HG02884 (cell line): ENCODE results near the gene PPM1G.

Experiments used
- ATAC-seq: cut with Tn5 transposase; IDR thresholded peaks from one replicate; pipeline ENCODE4 v1.9.1; 2021; ENCODE audit warnings: mild to moderate bottlenecking, moderate library complexity; ENCODE audit not compliant: unreplicated experiment

PPM1G gene

GRCh38 chr2:27412419-27413152 lies 3.2 kb upstream of the PPM1G start:
- no peak for ATAC-seq

DNA sequence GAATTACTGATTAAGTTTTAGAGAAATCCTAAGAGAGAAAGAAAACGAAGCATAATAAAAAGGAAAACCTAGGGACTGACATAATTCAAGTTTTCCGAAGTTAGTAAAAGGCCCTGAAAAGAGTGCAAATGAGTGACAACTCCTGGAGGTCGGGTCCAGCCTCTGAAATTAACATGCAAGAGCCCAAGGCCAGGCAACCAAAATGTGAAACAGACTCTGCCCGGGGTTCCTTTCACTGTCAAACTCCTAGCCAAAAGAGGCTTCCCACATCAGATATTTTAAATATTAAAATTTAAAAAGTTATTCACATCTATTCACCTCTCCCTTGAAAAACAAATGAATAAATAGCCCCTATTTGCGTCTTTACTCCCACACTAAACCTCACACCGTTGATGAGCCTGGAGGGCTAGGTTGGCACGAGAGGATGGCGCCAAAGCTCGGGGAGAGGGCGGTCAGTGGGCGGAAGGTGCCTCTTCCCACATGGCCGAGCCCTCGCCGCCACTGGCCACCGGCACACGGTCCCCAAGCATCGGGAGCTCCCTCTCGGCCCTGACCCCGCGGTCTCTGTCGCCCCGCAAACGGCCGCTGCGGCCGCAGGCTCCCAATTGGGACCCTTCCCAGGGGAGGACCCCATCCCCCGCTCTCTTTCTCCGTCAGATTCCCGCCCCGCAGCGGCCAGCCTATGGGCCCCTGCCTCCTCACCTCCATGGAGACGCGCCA lies 630 bp downstream of the PPM1G start:
- peak; percentile 27 for ATAC-seq

GRCh38 chr2:27407798-27408491 lies 1.4 kb downstream of the PPM1G start:
- ATAC-seq: no peak

DNA sequence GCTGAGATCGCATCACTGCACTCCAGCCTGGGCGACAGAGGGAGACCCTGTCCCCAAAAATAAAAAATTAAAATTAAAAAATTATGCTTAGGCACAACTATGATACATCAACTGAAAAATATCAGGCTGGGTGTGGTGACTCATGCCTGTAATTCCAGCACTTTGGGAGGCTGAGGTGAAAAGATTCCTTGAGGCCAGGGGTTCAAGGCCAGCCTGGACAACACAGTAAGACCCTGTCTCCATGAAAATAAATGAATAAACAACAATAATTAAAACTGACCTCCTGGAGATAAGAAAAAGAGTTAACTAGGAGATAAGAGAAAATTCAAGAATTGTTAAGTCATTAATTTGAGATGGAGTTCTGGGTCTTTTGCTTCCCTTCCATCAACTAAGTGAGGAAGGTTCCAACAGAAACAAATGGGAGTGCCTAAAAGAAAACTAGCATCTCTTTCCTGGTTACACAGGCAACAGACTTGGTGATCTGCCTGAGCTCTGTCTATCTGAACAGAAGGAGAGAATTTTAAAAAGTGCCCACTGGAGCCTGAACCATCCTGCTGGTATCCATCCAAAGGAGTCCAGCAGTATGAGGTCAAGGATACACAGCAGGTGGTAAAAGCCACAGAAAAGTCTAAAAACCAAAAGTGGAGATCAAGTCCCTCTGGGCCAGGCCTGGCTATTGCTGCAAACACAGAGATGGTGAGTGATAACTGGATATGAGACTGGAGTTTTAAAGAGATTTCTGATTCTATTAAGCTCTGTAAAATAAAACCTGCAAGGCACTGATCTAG lies 8.8 kb downstream of the PPM1G start:
- ATAC-seq: no peak

GRCh38 chr2:27398962-27399361 lies 10.4 kb downstream of the PPM1G start:
- no peak for ATAC-seq

- ATAC-seq: no peak
Measured at GRCh38 chr2:27393225-27393624, 16.2 kb downstream of the PPM1G start.

- ATAC-seq: no peak
Measured at GRCh38 chr2:27390822-27391679, 18.3 kb downstream of the PPM1G start.

GRCh38 chr2:27381577-27382181 lies 27.7 kb downstream of the PPM1G start:
- no peak for ATAC-seq

GRCh38 chr2:27380626-27381545 lies 28.5 kb downstream of the PPM1G start, which contains the start of gene ZNF513:
TSS of gene ZNF513 (minus strand) at chr2:27380734. CDS start at chr2:27380526, 208 bp downstream.
- peak; percentile 80 for ATAC-seq

DNA sequence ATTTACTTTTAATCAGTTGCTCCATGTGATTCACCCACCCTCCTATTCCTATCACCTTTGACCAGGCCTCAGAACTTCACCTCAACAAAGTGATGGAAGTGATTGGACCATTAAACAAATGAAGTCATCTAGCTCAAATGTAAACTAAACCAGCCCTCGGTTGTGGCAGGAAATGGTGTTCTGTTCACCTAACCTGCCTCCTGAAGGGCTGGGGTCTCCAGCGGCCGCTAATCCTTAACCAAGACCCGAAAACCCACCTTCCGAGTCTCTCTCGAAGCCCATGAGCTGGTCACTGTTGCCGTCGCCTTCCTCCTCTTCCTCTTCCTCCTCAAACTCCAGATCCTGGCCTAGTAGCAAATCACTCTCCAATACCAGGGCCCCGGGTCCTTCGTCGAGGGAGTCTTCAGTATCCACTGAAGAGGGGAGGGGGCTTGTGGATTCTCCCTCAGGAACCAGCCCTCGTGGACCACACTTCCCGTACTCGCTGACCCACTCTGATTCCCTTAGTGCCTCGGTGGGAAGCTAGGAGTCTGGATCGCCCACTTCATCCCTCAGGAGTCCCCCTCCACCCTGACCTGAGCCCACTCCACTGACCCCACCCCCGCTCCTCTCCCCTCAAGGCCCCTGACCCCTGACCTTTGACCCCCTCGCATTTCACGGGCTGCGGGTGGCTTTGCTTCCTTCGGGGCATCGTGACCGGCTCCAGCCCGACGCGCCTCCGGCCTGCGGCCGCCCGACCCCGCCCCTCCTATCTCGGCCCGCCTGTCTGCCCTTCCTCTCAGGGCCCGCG lies 29.4 kb downstream of the PPM1G start:
- peak; percentile 30 for ATAC-seq

DNA sequence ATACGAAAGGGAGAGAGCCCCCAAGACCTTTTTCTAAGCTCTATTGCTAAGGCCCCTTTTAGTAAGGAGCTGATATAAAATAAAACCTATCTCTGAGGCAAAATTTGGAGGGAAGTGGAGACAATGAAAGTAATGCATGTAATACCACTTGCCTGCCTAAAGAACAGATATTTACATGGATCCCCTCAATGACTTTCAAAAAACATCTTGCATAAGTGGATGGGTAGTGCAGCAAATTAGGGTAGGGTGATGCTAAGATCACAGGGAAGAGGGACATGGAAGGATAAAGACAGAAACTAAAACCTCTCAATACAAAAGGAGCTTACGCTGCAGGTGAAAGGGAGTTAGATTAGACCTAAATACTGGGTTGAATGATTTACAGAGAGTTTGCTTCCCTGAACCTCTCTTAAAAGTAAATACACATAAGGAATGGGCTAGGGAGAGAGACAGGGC lies 30.0 kb downstream of the PPM1G start:
- no peak for ATAC-seq

- ATAC-seq: no peak
Measured at GRCh38 chr2:27378809-27379290, 30.5 kb downstream of the PPM1G start.

DNA sequence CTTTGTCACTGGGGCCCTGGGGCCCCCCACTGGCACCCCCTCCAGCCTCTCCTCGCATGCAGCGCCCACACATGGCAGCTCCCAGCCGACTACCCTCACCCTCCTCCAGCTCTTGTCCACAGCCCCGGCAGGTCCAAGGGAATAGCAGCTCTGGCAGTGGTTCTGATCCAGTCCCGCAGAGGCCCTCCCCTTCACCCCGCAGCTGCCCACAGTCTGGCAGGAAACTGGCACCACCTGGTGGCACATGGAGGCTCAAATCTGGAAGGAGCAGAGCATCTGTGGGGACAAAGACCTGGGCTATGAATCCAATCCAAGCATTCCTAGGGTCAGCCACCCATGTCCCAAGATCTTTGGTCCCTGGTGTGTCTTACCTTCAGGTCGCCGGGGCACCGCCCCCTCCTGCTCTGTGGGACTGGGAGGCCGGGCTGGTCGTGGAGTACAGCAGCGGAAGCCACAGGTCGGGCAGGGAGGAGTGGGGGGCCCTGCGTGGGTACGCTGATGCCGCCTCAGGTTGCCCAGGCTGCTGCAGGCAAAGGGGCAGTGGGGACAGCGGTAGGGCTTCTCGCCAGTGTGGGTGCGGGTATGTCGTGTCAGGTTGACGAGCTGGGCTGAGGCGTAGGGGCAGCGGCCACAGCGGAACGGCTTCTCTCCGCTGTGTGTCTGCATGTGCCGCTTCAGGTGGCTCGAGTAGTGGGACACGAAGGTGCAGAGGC lies 31.1 kb downstream of the PPM1G start:
- ATAC-seq: no peak

DNA sequence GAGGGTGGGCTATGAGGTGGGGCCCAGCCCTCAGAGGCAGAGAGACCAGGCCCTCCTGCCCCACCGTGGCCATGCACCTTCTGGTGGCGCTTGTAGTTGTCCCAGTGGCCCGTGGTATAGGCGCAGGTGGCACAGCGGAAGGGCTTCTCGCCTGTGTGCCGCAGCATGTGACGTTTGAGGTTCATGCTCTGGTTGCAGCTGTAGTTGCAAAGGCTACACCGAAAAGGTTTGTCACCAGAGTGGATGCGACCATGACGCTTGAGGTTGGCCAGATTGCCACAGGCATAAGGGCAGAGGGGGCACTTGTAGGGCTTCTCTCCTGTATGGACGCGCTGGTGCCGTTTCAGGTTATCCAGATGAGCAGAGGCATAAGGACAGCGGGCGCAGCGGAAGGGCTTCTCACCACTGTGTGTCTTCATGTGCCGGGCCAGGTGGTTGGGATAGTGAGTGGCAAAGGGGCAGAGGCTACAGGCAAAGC lies 31.7 kb downstream of the PPM1G start:
- no peak for ATAC-seq

- no peak for ATAC-seq
Measured at GRCh38 chr2:27376866-27377617, 32.3 kb downstream of the PPM1G start.
